ENCODE measurements around the gene SYT8.

DNA sequence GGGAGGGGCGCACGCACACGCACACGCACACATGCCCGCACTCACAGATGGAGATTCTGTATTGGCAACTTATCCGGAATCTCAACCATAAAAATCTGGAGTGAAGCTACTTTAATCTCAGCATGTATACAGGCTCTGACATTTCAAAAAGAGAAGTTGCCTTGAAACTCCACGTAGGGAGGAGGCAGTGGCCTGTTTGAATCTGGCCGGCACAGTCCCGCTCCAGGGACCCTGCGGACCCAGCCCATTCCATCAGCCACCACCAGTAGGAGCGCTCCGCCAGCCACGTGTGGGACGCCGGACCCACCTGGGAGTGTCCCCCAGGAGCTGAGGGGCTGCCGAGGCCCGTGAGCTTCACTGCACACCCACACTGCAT is 1.9 kb upstream of the SYT8 start:
- TF ChIP-seq, protein P1, sequence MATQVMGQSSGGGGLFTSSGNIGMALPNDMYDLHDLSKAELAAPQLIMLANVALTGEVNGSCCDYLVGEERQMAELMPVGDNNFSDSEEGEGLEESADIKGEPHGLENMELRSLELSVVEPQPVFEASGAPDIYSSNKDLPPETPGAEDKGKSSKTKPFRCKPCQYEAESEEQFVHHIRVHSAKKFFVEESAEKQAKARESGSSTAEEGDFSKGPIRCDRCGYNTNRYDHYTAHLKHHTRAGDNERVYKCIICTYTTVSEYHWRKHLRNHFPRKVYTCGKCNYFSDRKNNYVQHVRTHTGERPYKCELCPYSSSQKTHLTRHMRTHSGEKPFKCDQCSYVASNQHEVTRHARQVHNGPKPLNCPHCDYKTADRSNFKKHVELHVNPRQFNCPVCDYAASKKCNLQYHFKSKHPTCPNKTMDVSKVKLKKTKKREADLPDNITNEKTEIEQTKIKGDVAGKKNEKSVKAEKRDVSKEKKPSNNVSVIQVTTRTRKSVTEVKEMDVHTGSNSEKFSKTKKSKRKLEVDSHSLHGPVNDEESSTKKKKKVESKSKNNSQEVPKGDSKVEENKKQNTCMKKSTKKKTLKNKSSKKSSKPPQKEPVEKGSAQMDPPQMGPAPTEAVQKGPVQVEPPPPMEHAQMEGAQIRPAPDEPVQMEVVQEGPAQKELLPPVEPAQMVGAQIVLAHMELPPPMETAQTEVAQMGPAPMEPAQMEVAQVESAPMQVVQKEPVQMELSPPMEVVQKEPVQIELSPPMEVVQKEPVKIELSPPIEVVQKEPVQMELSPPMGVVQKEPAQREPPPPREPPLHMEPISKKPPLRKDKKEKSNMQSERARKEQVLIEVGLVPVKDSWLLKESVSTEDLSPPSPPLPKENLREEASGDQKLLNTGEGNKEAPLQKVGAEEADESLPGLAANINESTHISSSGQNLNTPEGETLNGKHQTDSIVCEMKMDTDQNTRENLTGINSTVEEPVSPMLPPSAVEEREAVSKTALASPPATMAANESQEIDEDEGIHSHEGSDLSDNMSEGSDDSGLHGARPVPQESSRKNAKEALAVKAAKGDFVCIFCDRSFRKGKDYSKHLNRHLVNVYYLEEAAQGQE (IDR thresholded peaks at IDR 0.05; ENCODE audit: insufficient replicate concordance, low read depth) = no peak
- TF ChIP-seq, protein P2, sequence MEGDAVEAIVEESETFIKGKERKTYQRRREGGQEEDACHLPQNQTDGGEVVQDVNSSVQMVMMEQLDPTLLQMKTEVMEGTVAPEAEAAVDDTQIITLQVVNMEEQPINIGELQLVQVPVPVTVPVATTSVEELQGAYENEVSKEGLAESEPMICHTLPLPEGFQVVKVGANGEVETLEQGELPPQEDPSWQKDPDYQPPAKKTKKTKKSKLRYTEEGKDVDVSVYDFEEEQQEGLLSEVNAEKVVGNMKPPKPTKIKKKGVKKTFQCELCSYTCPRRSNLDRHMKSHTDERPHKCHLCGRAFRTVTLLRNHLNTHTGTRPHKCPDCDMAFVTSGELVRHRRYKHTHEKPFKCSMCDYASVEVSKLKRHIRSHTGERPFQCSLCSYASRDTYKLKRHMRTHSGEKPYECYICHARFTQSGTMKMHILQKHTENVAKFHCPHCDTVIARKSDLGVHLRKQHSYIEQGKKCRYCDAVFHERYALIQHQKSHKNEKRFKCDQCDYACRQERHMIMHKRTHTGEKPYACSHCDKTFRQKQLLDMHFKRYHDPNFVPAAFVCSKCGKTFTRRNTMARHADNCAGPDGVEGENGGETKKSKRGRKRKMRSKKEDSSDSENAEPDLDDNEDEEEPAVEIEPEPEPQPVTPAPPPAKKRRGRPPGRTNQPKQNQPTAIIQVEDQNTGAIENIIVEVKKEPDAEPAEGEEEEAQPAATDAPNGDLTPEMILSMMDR (IDR thresholded peaks at IDR 0.05; ENCODE audit: insufficient read depth, low read length) = no peak
- TF ChIP-seq POLR2AphosphoS5 (IDR thresholded peaks at IDR 0.05; ENCODE audit: low read depth) (no peak), GABPA (IDR thresholded peaks at IDR 0.05; ENCODE audit: low read depth) (no peak)

Data from HL-60 (cell line).